HG03280 (cell line): Measurements from ENCODE around the gene IMPDH1.

Source experiments
- ATAC-seq: cut with Tn5 transposase; IDR thresholded peaks from one replicate; pipeline ENCODE4 v1.9.1; 2021; ENCODE audit warnings: mild to moderate bottlenecking, moderate library complexity; ENCODE audit not compliant: unreplicated experiment

The IMPDH1 gene

DNA sequence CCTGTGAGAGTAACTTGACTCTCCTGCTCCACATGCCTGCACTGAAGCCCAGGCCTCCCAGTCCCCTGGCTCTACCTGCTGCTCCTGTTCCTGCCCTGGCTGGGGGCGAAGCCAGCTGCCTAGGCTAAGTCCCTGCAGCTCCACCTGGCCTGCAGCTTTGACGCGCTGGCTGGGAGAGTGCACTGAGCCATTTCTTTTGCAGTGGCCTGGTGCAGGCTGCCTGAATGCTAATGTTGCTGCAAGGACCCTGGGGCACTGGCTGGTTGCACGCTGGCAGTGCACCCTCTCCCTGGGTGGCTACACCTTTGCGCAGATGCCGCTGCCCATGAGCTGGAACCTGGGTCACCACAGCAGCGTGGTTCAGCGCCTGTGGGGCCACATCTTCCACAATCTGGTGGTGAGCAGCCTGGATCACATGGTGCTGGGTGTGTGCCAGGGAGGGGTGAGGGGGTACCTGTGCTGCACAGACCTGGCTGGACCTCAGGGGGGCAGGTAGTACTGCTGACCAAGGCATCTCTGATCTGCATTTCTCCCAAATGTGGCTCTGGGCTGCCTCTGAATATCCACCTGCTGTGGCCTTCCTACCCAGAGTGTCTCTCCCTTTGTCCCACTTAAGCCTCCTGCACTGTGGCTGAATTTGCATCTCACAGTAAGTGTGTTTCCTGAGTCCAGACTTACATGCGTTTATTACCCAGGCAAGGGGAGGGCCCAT is 20.0 kb downstream of the IMPDH1 start:
- no peak for ATAC-seq

DNA sequence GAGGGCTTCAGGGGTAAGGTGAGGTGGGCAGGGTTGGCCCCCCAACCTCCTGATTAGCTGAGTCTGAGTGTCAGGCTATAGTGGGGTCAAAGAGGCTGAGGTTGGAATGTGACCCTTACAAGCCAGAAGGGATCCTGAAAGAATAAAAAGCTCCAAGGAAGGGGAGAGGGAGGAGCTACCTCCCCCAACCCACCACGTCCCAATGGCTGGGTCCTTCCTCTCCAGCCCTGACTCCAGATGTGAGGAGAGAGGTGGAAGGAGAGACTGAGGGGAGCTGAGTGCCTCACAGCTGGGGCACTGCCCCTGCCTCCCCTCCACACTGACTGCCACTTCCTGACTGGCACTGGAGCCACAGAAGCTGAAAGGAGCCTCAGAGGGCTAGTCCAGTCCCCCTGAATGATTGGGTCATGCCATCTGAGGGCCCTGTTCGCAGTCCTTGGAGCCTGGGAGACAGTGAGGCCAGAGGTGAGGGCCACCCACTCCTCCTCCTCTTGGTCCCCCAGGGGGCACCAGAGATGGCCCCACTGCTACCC is 20.6 kb downstream of the IMPDH1 start:
- no peak for ATAC-seq

DNA sequence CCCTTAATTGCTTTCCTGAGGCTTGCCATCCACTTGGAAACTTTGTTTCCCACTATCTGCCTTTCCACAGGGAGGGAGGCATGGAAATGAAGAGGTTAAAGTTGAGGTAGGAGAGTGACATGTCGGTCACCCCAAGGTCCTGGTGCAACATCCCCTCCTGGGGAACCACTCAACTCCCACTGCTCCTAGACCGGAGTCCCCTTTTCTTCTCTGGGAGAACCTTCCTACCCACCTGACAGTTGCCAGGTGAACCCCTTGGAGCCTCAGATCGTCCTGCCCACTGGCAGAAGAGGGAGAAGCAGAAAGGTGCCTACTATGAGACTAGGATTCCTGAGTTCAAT is 21.7 kb downstream of the IMPDH1 start:
- ATAC-seq, result no peak

DNA sequence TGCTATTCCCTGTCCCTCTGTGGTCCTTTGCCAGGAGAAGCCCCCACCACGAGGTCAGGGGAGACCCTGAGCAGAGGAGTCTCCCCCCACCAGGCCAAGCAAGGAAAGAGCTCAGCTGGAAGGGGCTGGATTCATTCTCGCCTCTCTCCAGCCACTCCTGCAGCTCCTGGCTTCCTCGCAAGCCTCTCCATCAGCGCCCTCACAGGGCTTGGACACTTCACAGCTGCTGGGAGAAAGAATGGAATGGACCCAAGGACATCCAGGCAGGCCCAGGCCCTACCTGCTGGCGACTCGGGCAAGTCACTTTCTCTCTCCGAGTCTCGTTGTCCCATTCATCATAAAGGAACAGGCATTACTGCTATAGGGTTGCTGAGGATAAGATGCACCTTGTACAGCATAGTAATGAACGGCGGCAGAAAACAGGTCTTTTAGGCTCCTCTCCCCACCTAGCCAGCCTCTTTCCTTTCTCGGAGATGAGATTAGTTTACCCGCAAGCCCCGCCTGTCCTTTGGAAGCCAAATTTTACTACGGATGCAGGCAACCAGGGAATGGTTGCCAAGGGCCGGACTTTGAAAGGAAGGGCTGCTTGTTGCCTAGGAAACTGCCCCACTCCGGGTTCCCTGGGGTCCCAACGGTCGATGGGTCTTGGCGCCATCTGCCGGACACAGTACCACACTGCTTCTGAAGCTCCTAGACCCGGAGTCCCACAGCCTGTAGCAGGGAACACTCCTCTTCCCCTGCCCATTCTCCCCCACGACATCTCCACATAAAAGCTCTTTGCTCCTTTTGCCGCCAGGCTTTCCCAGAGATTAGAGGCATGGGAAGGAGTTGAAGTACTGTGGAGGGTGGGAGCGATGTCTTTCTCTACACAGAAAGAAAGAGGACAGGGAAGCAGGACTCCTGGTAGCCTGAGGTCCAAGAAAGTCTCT is 22.3 kb downstream of the IMPDH1 start:
- ATAC-seq, result peak; percentile 73

DNA sequence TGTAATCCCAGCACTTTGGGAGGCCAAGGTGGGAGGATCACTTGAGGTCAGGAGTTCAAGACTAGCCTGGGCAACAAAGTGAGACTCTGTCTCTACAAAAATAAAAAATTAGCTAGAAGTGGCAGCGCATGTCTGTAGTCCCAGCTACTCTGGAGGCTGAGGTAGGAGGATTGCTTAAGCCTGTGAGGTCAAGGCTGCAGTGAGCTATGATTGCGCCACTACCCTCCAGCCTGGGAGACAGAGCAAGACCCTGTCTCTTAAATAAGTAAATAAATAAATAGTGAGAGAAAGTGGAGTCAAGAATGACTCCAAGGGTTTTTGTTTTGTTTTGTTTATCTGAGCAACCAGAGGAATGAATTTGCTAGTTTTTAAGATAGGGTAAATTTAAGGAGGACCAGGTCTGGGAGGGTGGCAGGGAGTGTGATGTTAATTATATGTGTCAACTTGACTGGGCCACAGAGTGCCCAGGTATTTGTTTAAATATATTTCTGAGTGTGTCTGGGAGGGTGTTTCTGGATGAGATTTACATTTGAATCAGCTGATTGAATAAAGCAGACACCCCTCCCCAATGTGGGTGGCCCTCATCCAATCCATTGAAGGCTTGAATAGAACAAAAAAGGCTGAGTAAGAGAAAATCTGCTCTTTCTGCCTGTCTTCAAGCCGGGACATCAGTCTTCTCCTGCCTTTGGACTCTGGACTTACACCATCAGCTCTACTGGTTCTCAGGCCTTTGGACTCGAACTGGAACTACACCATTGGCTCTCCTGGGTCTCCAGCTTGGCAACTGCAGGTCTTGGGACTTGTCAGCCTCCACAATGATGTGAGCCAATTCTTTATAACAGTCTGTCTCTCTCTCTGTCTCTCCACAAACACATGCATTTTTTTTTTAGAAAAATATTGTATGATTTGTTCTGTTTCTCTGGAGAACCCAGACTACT is 23.5 kb downstream of the IMPDH1 start:
- ATAC-seq, result no peak

DNA sequence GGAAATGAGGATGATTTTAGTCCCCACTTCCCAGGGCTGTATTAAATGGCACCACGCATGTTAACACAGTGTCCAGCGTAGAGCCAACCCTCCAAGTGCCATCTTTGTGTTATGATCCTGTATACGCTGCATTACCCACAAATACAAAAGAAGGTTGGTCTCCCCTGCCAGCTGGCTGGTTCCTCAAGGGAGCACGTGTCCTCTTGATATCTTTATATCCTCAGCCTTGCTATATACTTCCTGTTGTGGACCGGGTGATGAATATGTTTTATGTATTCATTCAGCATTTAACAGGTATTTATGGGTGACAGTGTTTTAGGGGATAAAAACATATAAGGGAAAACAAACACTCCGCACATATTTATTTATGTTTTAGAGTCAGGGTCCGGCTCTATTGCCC is 25.1 kb downstream of the IMPDH1 start:
- no peak for ATAC-seq

DNA sequence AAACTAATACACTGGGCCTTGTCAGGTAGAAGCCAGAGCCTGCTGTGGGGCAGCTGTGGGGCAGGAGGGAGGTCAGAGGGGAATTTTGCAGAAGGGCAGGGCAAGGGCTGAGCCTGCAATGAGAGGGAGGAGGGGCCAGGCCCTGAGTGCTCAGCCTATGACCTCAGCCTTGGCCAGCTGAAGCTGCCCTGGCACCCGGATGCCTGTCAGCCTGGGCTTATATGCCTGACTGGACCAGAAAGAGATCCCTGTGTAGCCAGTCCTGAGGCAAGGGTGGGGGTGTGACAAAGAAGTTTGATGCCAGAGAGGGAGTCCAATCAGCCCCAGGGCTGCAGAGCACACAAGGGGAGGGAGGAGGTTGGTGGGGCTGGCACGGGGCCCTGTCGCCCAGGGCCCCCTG is 26.0 kb downstream of the IMPDH1 start:
- ATAC-seq, result no peak

DNA sequence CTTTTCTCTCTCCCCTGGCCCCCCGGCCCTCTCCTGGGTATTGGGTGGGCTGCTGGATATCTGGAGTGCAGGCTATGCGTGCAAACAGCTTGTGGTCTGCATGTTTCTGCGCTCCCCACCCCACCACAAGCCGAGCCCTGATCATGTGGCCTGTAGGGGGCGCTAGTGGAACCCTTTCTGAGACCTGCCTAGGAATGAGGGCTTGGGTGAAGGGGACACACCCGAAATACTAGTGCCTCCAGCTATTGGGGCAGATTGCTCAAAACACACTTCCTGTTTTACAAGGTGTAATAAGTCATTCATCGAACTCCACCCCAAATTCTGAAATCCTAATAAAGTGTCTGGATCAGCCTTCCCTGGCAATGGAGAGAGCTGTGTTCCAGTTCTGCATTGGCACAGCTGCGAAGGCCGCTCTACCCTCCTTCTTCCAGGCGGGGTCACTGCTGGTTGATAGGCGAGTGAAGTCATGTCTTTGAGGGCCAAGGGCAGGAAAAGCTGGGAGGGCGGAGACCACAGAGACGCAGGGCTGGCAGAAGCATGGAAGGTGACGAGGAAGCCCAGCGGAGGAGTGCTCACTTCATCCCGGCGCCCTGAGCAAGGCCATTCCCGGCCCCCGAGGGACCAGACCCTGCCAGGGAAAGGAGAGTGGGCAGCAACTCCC is 28.5 kb downstream of the IMPDH1 start:
- no peak for ATAC-seq

DNA sequence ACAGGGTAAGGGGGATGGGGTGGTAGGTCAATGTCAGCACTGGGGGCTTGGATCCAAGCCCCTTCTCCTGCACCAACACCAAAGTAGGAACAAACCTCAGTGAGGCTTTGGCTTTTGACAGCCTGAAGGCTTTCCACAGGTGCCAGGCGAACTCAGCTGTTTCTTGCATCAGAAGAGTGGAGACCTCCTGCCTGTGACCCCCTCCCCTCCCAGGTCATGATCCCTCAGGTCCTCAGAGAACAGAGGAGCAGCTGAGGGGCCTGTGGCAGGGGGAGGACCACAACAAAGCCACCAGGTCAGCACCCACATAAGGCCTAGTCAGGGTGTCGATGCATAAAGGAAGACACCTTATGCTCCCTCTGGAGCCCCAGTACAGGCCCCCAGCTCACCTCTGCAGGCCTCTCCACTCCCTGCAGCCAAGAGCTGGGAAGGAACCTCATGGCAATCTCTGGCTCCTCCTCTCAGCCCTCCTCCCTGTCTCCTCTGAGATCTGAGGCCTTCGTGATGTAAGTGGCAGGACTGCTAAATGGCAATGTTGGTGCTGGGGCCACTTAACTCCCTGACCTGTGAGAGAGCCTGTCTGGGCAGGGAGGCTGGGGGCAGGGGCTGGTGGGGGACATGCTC is 29.2 kb downstream of the IMPDH1 start:
- ATAC-seq, result no peak

DNA sequence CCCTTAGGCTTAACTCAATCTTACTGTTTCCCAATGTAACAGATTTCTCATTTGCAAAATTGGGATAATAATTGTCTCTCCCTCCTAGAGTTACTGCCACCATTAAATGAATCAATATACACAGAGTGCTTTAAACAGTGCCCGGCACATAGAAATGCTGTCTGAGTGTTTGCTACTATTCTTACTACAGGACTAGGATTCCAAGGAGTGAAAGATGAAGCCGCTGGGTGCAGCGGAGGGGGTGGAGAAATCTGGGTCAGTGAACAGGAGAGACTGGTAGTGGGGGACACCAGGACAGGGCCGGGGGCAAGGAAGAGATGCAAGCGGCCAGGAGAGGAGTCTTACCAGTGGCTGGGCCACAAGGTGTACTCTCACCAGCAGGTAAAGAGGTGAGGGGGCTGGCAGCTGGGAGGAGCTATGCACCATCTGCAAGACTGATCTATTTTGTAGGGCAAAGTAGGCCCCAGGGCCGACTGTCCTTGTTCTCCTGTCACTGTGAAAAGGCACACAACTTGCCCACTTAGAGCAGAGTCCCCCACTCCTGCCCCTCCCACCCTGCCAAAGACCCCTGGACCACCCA is 29.8 kb downstream of the IMPDH1 start:
- no peak for ATAC-seq

DNA sequence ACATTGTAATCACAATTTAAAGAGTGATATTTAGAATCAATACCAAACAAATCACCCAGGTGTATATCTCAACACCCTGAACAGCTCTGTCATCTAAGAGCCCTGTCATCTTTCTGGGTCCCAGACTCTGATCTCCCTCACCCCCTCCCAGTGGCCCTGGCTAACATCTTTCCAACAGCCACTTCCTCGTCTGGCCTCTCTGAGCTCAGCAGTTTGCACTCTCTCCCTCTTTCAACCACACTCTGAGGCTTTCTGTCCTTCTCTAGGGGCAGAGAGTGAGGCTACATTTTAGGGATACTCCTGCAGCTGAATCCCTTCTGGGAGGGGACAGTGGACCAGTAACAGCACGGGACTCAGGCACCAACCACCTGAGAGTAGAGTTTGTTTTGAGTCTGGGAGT is 31.1 kb downstream of the IMPDH1 start:
- no peak for ATAC-seq

DNA sequence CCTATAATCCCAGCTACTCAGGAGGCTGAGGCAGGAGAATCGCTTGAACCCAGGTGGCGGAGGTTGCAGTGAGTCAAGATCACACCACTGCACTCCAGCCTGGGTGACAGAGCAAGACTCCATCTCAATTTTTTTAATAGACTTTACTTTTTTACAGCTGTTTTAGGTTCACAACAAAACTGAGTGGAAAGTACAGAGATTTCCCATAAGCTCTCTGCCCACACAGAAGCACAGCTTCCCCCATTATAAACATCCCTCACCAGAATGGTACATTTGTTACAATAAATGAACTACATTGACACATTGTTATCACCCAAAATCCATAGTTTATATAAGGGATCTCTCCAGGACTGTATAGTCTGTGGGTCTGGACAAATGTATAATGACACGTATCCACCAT is 33.7 kb downstream of the IMPDH1 start:
- ATAC-seq, result no peak

DNA sequence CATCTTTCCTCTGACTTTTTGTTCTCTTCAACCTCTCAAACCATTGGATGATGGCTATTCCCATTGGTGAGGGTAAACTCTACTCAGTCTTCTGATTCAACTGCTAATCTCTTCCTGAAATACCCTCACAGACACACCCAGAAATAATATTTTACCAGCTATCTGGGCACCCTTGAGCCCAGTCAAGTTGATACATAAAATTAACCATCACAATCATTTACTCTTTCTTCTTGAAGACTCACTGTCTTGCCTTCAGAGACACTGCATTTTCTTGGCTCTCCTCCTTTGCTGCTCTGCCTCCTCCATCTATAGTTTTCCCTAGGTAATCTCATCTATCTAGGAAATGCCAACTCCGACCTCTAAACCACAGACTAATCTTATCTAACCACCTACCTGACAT is 35.7 kb downstream of the IMPDH1 start:
- no peak for ATAC-seq

DNA sequence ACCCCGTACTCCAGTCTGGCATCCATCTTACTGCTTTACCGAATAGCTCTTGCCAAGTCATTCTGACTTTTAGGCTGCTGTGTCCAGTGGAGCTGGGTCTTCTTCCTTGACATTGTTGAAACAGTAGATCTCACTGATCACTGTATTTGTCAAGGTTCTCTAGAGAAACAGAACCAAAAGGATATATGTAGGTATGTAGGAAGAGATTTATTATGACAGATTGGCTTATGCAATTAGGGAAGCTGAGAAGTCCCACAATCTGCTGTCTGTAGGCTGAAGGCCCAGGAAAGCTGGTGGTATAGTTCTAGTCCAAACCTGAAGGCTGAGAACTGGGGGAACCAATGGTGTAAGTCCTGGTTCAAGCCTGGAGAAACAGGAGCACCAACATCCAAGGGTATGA is 36.2 kb downstream of the IMPDH1 start:
- ATAC-seq, result no peak

DNA sequence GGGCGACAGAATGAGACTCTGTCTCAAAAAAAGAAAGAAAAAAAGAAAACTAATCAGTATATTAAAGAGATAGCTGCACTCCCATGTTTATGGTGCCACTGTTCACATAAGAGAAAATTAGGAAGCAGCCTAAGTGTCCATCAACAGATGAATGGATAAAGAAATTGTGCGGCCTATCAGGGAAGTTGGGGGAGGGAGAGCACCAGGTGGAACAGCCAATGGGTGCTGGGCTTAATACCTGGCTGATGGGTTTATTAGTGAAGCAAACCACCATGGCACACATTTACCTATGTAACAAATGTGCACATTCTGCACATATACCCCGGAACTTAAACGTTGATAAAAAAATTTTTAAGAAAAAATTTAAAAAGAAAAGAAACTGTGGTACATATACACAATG is 39.3 kb downstream of the IMPDH1 start:
- ATAC-seq, result no peak

DNA sequence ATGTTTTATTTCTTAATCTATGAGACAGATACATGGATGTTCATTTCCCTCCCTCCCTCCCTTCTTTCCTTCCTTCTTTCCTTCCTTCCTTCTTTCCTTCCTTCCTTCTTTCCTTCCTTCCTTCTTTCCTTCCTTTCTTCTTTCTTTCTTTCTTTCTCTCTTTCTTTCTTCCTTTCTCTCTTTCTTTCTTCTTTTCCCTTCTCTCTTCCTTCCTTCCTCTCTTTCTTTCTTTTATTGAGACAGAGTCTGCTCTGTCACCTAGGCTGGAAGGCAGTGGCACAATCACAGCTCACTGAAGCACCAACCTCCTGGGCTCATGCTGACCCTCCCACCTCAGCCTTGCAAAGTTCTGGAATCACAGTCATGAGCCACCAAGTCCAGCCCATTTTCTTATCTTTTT is 42.8 kb downstream of the IMPDH1 start:
- ATAC-seq, result no peak

DNA sequence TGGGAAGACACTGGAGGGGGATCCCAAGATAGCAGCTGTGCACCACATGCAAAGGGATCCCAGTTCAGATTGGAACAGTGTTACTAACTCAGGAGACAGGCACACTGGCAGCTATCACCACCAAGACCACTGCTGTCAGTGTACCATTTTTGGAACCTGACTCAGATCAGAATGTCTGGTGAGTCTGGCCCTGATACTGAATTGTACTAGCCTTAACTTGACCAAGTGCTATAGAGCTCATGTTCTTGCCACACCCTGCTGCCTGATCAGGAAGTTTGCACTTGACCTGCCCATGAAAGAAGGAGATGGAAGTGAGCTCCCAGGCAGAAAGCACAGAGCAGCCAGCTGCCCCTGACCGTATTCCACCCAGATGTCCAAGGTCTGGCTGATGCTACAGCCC is 43.5 kb downstream of the IMPDH1 start:
- ATAC-seq, result no peak

DNA sequence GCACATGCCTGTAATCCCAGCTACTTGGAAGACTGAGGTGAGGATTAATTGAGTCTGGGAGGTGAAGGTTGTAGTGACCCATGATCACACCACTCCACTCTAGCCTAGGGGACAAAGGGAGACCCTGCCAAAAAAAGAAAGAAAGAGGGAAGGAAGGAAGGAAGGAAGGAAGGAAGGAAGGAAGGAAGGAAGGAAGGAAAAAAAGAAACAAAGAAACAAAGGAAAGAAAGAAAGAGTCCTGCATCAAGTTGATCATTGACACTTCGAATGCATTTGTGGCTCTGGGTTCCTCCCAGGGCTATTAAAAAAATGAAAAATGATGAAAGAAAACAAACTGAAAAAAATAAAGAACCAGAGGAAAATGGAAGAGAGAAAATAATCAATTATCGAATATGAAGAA is 44.4 kb downstream of the IMPDH1 start:
- ATAC-seq, result no peak

DNA sequence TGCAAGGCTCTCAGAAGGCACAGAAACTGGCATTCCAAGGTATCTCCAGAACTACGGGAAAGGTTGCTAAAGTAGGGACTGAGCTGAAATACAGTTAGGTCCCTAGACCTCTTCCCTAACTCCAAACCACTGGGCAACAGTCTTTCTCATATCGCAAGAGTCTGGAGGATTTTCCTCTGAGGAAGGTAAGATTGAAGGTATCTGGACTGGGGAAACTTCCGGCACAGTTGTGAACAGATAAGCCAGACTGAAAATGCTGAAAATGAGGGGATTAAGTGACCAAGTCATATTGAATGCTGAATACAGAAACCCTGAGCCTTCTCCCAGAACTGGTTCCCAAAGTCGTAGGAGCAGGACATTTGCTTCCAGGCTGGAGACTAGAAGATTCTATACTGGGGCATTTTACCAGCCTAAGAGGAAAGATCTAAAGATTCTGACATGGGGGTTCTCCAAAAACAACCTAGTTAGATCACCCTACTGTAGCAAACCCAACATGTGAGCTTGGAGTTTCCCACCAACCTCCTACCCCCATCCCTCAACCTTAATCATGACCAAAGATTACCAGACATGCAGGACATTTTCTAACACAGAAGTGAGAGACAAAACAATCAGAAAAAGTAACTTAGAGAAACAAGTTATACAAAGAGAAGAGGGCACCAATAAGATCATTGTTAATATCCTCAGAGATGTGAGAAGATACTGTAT is 45.5 kb downstream of the IMPDH1 start:
- no peak for ATAC-seq
